SK-N-SH (cell line): ENCODE data around the gene EVI2A. TPM values are rescaled to one million over a fixed set of nuclear protein-coding genes. Genes with fewer than 3 reads are reported as not detected.

Experiments used
- CTCF ChIA-PET: fragments of 300-600, 350-600 bp; formaldehyde crosslinking; extraction: SDS; loops from one replicate; lab custom pipeline; 2021; lab: Yijun Ruan, JAX
- POLR2A ChIA-PET: fragments of 350-600 bp; sonication (Branson Sonifier 250); formaldehyde crosslinking; extraction: SDS; loops from one replicate; lab custom pipeline; 2020; ENCODE audit warnings: antibody characterized with exemption, inconsistent platforms; lab: Yijun Ruan, JAX
- DNase-seq: peaks from one replicate; pipeline ENCODE4 v3.0.0; 2012
- H2AFZ ChIP-seq: fragments of 200-600 bp; sonication (generic); 2 replicates; pipeline ENCODE4 v1.8.1; 2016; ENCODE audit warnings: antibody characterized with exemption, mild to moderate bottlenecking, low read depth
- H3F3A ChIP-seq: fragments of 200-600 bp; sonication (generic); replicated peaks from 2 replicates; pipeline ENCODE3; 2016; ENCODE audit warnings: antibody characterized with exemption, mild to moderate bottlenecking; ENCODE audit not compliant: insufficient read depth
- H3K27ac ChIP-seq, 2 experiments: fragments of 200-500 bp in 1 of 2; fragments of 200-600 bp in 1 of 2; sonication (Bioruptor generic) in 1 of 2; sonication (generic), shearing (Covaris generic) in 1 of 2; 2 replicates each; pipeline versions ENCODE4 v1.5.1 to v1.6.1; 2014 to 2016; ENCODE audit warnings: low read depth in 2 of 2, inconsistent platforms in 1 of 2, low read length in 1 of 2, mild to moderate bottlenecking in 1 of 2, mixed read lengths in 1 of 2
- H3K27me3 ChIP-seq: fragments of 200-600 bp; sonication (generic), shearing (Covaris generic); 2 replicates; pipeline ENCODE4 v1.6.1; 2016; ENCODE audit warnings: mixed run types; ENCODE audit not compliant: insufficient read depth
- H3K36me3 ChIP-seq, 2 experiments: fragments of 200-500 bp in 1 of 2; fragments of 200-600 bp in 1 of 2; sonication (Bioruptor generic) in 1 of 2; sonication (generic) in 1 of 2; replicated peaks in 1 of 2; 2 replicates each; pipeline versions ENCODE3 to v1.5.1; 2014 to 2016; ENCODE audit warnings: low read length in 1 of 2, mild to moderate bottlenecking in 1 of 2; ENCODE audit not compliant: insufficient read depth in 2 of 2, control insufficient read depth in 1 of 2
- H3K4me1 ChIP-seq, 2 experiments: fragments of 200-500 bp in 1 of 2; fragments of 200-600 bp in 1 of 2; sonication (Bioruptor generic) in 1 of 2; sonication (generic), shearing (Covaris generic) in 1 of 2; 2 replicates each; pipeline versions ENCODE4 v1.5.1 to v1.6.1; 2014 to 2016; ENCODE audit warnings: low read depth in 1 of 2, low read length in 1 of 2, mixed run types in 1 of 2; ENCODE audit not compliant: insufficient read depth in 2 of 2, control insufficient read depth in 1 of 2
- H3K4me2 ChIP-seq: fragments of 200-600 bp; sonication (generic), shearing (Covaris generic); 2 replicates; pipeline ENCODE4 v1.6.1; 2017; ENCODE audit warnings: mixed run types
- H3K4me3 ChIP-seq, 2 experiments: fragments of 200-500 bp in 1 of 2; fragments of 200-600 bp in 1 of 2; sonication (Bioruptor generic) in 1 of 2; sonication (generic), shearing (Covaris generic) in 1 of 2; 2 replicates each; pipeline versions ENCODE4 v1.5.1 to v1.8.1; 2014 to 2016; ENCODE audit warnings: low read depth in 2 of 2, inconsistent platforms in 1 of 2, low read length in 1 of 2, mild to moderate bottlenecking in 1 of 2, mixed read lengths in 1 of 2, moderate library complexity in 1 of 2
- H3K79me2 ChIP-seq: fragments of 200-600 bp; sonication (generic); 2 replicates; pipeline ENCODE4 v1.8.1; 2017; ENCODE audit warnings: mild to moderate bottlenecking; ENCODE audit not compliant: insufficient read depth
- H3K9ac ChIP-seq: fragments of 200-600 bp; sonication (generic); 2 replicates; pipeline ENCODE4 v1.6.1; 2017; ENCODE audit warnings: mixed run types
- H3K9me2 ChIP-seq: fragments of 200-600 bp; sonication (generic); 2 replicates; pipeline ENCODE4 v1.6.1; 2017; ENCODE audit warnings: mixed run types
- H3K9me3 ChIP-seq: fragments of 200-600 bp; sonication (generic); 2 replicates; pipeline ENCODE4 v1.6.1; 2017; ENCODE audit warnings: mixed run types, mild to moderate bottlenecking, moderate library complexity
- H4K20me1 ChIP-seq: fragments of 200-600 bp; sonication (generic); 2 replicates; pipeline ENCODE4 v1.6.1; 2017; ENCODE audit warnings: mild to moderate bottlenecking, mixed run types; ENCODE audit not compliant: insufficient read depth
- EP300 ChIP-seq, 2 experiments: IDR thresholded peaks; 2 replicates each; pipeline versions ENCODE4 v1.4.0 to v1.6.1; 2012; ENCODE audit warnings: borderline replicate concordance in 1 of 2, low read depth in 1 of 2, low read length in 1 of 2
- FOSL2 ChIP-seq: IDR thresholded peaks from 2 replicates; pipeline ENCODE4 v1.4.0; 2012; ENCODE audit warnings: low read depth, mild to moderate bottlenecking, moderate library complexity, borderline replicate concordance
- GABPA ChIP-seq: IDR thresholded peaks from 2 replicates; pipeline ENCODE4 v1.4.0; 2012; ENCODE audit warnings: low read depth, mild to moderate bottlenecking
- JUND ChIP-seq: IDR thresholded peaks from 2 replicates; pipeline ENCODE4 v1.4.0; 2012
- MAX ChIP-seq: IDR thresholded peaks from 2 replicates; pipeline ENCODE4 v1.4.0; 2012; ENCODE audit warnings: low read depth
- NFIC ChIP-seq: IDR thresholded peaks from 2 replicates; pipeline ENCODE4 v1.4.0; 2012; ENCODE audit warnings: borderline replicate concordance
- NRF1 ChIP-seq: IDR thresholded peaks from 2 replicates; pipeline ENCODE4 v1.6.1; 2012; ENCODE audit warnings: low read depth, mild to moderate bottlenecking, low read length
- PBX3 ChIP-seq: IDR thresholded peaks from 2 replicates; pipeline ENCODE4; 2012
- POLR2AphosphoS5 ChIP-seq: IDR thresholded peaks from 2 replicates; pipeline ENCODE4 v1.6.1; 2012; ENCODE audit warnings: low read depth, low read length
- RCOR1 ChIP-seq: fragments of 150-350 bp; IDR thresholded peaks from 2 replicates; pipeline ENCODE4 v1.6.1; 2017; ENCODE audit warnings: antibody characterized with exemption, low read length
- RXRA ChIP-seq: IDR thresholded peaks from 2 replicates; pipeline ENCODE4 v1.4.0; 2012; ENCODE audit warnings: low read depth, mild to moderate bottlenecking, borderline replicate concordance
- SIN3A ChIP-seq: IDR thresholded peaks from 2 replicates; pipeline ENCODE4 v1.6.1; 2012; ENCODE audit warnings: low read depth, mild to moderate bottlenecking, low read length, moderate library complexity, borderline replicate concordance
- SMC3 ChIP-seq: IDR thresholded peaks from 2 replicates; pipeline ENCODE4 v1.6.1; 2012; ENCODE audit warnings: low read depth, low read length, improper control_type of control experiment
- TCF12 ChIP-seq: IDR thresholded peaks from 2 replicates; pipeline ENCODE4 v1.4.0; 2012
- YY1 ChIP-seq: IDR thresholded peaks from 2 replicates; pipeline ENCODE4 v1.4.0; 2012; ENCODE audit warnings: low read depth, mild to moderate bottlenecking
- WGBS: methylation state at CpG from one replicate; pipeline ENCODE4 v1.1.6; 2017; ENCODE audit warnings: low lambda C conversion rate; 5-methylcytosine and 5-hydroxymethylcytosine counted together
- polyA plus RNA-seq, 3 experiments: library from polyadenylated mRNA; depleted of rRNA; stranded (reverse); fragments of >200 nt; gene quantifications; 2 replicates each; pipeline ENCODE4 v1.2.3, GENCODE V29; 2012
- TF ChIP-seq, protein P1 (sequence below): IDR thresholded peaks from 2 replicates; pipeline ENCODE4 v1.6.1; 2012; ENCODE audit warnings: mild to moderate bottlenecking, low read depth, low read length, moderate library complexity
- TF ChIP-seq, protein P2 (sequence below): fragments of 150-350 bp; IDR thresholded peaks from 2 replicates; pipeline ENCODE4 v1.6.1; 2016; ENCODE audit warnings: mild to moderate bottlenecking, low read depth, low read length

Gene EVI2A
- polyA plus RNA-seq (2012; rRNA removed): 1.3 and 1.9 TPM in 2 replicates
- polyA plus RNA-seq (2012; cell fraction: cytosol; rRNA removed): 2.6 and 3.2 TPM in 2 replicates
- polyA plus RNA-seq (2012; cell fraction: nucleus; rRNA removed): 0.32 and 0.76 TPM in 2 replicates

- H3K4me3 ChIP-seq: no peak within 1 kb of the TSS
- peaks cover 11 to 17% of the 10 kb centered on the region in 2 experiments for H3K36me3 ChIP-seq
- POLR2A ChIA-PET: no interaction called here
- DNase-seq: no peak
- 29% methylated on average over 3 of the region's 3 CpGs for WGBS
- no peaks in the 10 kb centered on the region for H3K9me2 ChIP-seq
- CTCF ChIA-PET: no interaction called here
- H3K27me3 ChIP-seq: no peaks in the 10 kb centered on the region
- TF ChIP-seq, protein P1, sequence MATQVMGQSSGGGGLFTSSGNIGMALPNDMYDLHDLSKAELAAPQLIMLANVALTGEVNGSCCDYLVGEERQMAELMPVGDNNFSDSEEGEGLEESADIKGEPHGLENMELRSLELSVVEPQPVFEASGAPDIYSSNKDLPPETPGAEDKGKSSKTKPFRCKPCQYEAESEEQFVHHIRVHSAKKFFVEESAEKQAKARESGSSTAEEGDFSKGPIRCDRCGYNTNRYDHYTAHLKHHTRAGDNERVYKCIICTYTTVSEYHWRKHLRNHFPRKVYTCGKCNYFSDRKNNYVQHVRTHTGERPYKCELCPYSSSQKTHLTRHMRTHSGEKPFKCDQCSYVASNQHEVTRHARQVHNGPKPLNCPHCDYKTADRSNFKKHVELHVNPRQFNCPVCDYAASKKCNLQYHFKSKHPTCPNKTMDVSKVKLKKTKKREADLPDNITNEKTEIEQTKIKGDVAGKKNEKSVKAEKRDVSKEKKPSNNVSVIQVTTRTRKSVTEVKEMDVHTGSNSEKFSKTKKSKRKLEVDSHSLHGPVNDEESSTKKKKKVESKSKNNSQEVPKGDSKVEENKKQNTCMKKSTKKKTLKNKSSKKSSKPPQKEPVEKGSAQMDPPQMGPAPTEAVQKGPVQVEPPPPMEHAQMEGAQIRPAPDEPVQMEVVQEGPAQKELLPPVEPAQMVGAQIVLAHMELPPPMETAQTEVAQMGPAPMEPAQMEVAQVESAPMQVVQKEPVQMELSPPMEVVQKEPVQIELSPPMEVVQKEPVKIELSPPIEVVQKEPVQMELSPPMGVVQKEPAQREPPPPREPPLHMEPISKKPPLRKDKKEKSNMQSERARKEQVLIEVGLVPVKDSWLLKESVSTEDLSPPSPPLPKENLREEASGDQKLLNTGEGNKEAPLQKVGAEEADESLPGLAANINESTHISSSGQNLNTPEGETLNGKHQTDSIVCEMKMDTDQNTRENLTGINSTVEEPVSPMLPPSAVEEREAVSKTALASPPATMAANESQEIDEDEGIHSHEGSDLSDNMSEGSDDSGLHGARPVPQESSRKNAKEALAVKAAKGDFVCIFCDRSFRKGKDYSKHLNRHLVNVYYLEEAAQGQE: no peak
- TF ChIP-seq MAX: peak; percentile 94
- no peak for TF ChIP-seq RCOR1
- TF ChIP-seq GABPA: no peak
- TF ChIP-seq SIN3A: peak; percentile 76; the same call in 1 of the 2 replicates
- peak in 1 of 2 experiments; percentile 56; a peak in 1 of 4 replicates for TF ChIP-seq EP300 (IDR thresholded peaks at IDR 0.05; ENCODE audit: borderline replicate concordance in 1 of 2, low read depth in 1 of 2, low read length in 1 of 2)
- no peak for TF ChIP-seq YY1
- TF ChIP-seq, protein P2, sequence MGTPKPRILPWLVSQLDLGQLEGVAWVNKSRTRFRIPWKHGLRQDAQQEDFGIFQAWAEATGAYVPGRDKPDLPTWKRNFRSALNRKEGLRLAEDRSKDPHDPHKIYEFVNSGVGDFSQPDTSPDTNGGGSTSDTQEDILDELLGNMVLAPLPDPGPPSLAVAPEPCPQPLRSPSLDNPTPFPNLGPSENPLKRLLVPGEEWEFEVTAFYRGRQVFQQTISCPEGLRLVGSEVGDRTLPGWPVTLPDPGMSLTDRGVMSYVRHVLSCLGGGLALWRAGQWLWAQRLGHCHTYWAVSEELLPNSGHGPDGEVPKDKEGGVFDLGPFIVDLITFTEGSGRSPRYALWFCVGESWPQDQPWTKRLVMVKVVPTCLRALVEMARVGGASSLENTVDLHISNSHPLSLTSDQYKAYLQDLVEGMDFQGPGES: no peak
- no peak for TF ChIP-seq NRF1
- no peak for TF ChIP-seq RXRA
- TF ChIP-seq POLR2AphosphoS5: no peak
- TF ChIP-seq SMC3: no peak
- peak; percentile 78 for TF ChIP-seq PBX3
- TF ChIP-seq FOSL2: peak; percentile 27; the same call in 1 of the 2 replicates
- 0 out of 2 replicates have a peak, but pooled peaks have one; percentile 8 for TF ChIP-seq JUND
- peak; percentile 20; the same call in 1 of the 2 replicates for TF ChIP-seq NFIC
- peak; percentile 63; the same call in 1 of the 2 replicates for TF ChIP-seq TCF12
- no peak within 1 kb of the TSS for H2AFZ ChIP-seq
- peak within 1 kb of the TSS; percentile 48; the same call in 1 of the 2 replicates for H3K4me2 ChIP-seq
- peaks cover 5% of the 10 kb centered on the region in 2 experiments for H3K4me1 ChIP-seq
- peaks cover 11% of the 10 kb centered on the region; the same call in 1 of the 2 replicates for H3K79me2 ChIP-seq
- H3K27ac ChIP-seq: peak within 1 kb of the TSS; percentile 40 to 65
- H3K9me3 ChIP-seq: no peaks in the 10 kb centered on the region
- H4K20me1 ChIP-seq: no peaks in the 10 kb centered on the region
- H3K9ac ChIP-seq: peak within 1 kb of the TSS; percentile 19; the same call in 1 of the 2 replicates
- H3F3A ChIP-seq: peaks cover 26% of the 10 kb centered on the region
These were observed at the start of gene EVI2A for GRCh38 chr17:31321481-31321880. Gene EVI2A (minus strand): TSS chr17:31321622. CDS start chr17:31319013, 2,609 bp downstream.
